ENCODE results near the gene C1QTNF1.

DNA sequence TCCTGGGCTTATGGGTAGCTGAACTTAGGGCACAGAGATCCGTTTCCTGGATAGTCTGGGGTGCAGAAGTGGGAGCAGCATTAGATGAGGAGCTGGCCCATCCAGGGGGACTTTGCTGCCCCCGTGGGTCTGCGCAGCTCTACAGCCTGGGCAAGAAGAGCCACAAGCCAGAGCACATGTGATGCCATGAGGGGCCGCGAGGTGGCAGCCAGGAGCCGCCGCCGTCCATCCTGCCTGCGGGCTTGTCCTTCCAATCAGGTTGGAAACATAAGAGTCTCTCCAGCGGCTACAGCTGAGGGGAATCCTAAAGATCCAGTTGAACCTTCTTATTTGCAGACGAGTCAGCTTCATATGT, 21.9 kb downstream of the C1QTNF1 start:
- TF ChIP-seq EP300 (IDR thresholded peaks at IDR 0.05), result no peak
- TF ChIP-seq, protein P1, sequence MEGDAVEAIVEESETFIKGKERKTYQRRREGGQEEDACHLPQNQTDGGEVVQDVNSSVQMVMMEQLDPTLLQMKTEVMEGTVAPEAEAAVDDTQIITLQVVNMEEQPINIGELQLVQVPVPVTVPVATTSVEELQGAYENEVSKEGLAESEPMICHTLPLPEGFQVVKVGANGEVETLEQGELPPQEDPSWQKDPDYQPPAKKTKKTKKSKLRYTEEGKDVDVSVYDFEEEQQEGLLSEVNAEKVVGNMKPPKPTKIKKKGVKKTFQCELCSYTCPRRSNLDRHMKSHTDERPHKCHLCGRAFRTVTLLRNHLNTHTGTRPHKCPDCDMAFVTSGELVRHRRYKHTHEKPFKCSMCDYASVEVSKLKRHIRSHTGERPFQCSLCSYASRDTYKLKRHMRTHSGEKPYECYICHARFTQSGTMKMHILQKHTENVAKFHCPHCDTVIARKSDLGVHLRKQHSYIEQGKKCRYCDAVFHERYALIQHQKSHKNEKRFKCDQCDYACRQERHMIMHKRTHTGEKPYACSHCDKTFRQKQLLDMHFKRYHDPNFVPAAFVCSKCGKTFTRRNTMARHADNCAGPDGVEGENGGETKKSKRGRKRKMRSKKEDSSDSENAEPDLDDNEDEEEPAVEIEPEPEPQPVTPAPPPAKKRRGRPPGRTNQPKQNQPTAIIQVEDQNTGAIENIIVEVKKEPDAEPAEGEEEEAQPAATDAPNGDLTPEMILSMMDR (IDR thresholded peaks at IDR 0.05), result peak in 5 of 7 experiments; percentile 74 to 94 (median 92)
